ENCODE results near the gene PLCD3.

Gene PLCD3

DNA sequence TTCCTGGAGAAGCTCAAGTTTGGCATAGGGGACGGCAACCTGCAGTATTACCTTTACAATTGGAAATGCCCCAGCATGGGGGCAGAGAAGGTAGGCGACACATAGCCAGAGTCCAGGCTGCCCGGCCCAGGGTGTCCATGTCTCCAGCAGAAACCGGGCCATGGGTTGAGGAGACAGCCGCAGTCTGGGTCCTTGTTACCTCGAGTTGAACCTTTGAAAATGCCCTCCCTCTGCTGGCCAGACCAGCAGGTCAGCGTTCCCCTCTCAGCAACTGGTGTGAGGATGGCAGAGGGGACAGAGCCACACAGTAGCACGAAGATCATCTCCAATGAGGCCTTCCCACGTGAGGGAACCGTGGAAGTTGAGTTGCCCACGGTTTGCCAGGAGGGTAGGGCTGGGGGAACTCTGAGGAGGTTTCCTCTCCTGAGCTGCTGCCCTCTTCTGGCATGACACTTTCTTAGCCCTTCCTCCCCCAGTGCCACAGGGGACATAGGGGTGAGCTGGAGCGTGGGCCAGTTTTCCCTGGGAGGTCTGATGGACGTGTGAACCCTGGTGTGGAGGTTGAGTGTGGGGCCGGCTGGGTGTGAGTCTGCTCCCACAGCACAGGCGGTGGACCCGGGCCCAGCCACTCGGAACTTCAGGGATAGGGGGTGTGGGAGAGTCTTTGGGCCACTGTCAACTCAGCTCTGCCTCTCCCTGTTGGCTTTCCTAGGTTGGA is 27.2 kb downstream of the PLCD3 start:
- in situ Hi-C loops (cut with HindIII; ENCODE audit: low sequenced_read_pairs) = no loop called here

GRCh38 chr17:45104497-45104896 is 27.8 kb downstream of the PLCD3 start:
- in situ Hi-C loops (cut with HindIII; ENCODE audit: low sequenced_read_pairs) = no loop called here

DNA sequence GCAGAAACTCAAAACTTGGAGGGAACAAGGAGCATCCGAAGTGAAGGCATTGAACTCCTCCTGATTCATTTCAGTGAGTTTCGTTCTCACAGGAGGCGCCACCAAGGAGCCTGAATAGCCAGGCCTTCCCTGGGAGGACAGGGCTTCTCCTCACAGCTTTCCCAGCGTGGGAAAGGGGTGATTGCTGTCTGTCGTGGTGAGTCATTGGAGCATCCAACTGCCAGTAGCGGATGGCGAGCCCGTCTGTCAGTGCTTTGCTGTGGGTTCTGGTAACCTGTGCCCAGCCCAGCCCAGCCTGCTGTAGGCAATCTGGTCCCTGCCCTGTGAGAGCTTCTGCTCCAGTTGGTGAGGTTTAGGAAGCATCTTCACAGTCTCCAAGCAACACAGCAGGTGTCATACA is 28.3 kb downstream of the PLCD3 start:
- in situ Hi-C loops (cut with HindIII; ENCODE audit: low sequenced_read_pairs) = no loop called here

GRCh38 chr17:45103269-45103795 is 29.0 kb downstream of the PLCD3 start:
- in situ Hi-C loops (cut with HindIII; ENCODE audit: low sequenced_read_pairs) = no loop called here

DNA sequence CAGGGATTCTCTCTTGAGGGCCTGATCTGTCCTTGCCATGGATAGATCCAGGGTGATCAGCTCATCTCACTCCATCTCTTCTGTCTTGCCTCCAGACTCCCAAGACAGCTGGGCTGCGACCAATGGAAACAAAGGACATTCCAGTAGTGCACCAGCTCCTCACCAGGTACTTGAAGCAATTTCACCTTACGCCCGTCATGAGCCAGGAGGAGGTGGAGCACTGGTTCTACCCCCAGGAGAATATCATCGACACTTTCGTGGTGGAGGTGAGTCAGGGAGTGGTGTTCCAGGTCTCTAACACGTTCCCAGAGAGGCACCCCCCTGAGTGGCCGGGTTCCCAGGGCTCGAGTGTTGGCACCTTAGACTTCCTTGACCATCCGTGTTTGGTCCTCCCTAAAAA is 29.5 kb downstream of the PLCD3 start:
- in situ Hi-C loops (cut with HindIII; ENCODE audit: low sequenced_read_pairs) = no loop called here

- in situ Hi-C loops (cut with HindIII; ENCODE audit: low sequenced_read_pairs) = no loop called here
Observed at GRCh38 chr17:45101883-45102811, 30.2 kb downstream of the PLCD3 start.

GRCh38 chr17:45101546-45101882 is 30.8 kb downstream of the PLCD3 start:
- in situ Hi-C loops (cut with HindIII; ENCODE audit: low sequenced_read_pairs) = no loop called here

DNA sequence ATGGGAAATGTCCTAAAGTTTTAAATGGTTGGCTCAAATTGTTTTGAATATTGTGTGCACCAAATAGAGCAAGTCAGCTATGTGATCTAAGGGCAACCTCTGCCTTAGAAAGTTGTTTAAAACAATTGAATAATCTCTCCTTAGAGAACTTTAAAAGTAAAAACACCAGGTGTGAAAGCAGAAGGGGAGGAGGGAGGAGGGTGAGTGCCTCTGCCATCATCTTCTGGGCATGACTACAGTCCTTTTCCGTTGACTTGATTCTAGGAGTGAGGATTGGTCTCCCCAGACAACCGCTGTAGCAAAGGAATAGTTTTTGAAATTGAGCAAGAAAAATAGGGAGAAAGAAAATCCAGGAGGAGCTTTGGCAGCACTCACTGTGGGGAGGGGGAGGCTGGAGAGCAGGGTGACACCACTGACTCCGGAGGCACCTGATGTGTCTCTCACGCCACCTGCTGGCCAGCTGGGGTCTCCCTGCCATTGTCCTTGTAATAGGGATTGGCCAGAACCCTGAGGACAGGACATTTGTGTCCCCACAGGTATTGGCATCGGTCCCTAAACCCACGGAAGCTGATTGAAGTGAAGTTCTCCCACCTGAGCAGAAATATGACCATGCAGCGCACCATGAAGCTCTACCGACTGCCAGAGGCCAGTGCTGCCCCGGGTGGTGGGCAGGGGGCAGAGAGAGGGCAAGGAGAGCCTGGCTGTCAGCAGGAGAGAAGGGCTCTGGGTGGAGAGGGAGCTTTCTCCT is 33.3 kb downstream of the PLCD3 start:
- in situ Hi-C loops (cut with HindIII; ENCODE audit: low sequenced_read_pairs) = no loop called here

DNA sequence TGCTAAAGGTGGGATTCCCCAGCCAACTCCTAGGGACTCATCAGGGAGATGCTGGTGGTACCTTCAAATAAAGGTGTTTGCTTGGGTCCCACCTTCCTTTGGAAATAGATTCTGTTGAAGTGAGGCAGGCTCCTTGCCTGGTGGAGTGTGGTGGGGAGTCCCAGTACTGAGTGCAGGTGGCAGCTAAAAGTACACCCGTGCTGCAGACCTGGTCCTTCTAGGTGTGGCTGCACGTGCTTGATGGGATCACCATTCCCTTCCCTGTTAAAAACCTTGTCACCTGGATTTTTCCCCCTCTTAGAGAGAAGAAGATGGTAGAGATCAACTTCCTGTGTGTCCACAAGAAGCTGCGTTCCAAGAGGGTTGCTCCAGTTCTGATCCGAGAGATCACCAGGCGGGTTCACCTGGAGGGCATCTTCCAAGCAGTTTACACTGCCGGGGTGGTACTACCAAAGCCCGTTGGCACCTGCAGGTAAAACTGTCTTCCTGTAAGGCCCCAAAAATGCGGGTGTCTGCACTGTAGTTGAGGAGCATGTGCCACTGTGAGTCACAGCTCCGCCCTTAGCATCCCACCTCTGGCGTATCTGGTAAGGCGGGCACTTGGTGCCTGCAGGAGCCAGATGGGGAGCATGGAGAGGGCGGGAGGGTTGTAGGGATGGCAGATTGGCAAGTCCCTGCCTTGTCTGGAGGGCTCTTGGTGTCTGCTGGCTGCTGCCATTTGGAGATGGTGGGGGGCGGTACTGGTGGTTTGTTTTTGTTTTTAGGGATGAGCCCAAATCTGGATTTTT is 34.0 kb downstream of the PLCD3 start:
- in situ Hi-C loops (cut with HindIII; ENCODE audit: low sequenced_read_pairs) = no loop called here

GRCh38 chr17:45096926-45097325 is 35.4 kb downstream of the PLCD3 start:
- in situ Hi-C loops (cut with HindIII; ENCODE audit: low sequenced_read_pairs) = no loop called here

- in situ Hi-C loops (cut with HindIII; ENCODE audit: low sequenced_read_pairs) = no loop called here
Observed at GRCh38 chr17:45096141-45096540, 36.2 kb downstream of the PLCD3 start.

GRCh38 chr17:45093444-45094110 is 38.7 kb downstream of the PLCD3 start:
- in situ Hi-C loops (cut with HindIII; ENCODE audit: low sequenced_read_pairs) = no loop called here

GRCh38 chr17:45092911-45093430 is 39.3 kb downstream of the PLCD3 start:
- in situ Hi-C loops (cut with HindIII; ENCODE audit: low sequenced_read_pairs) = no loop called here

- in situ Hi-C loops (cut with HindIII; ENCODE audit: low sequenced_read_pairs) = no loop called here
Observed at GRCh38 chr17:45091778-45092425, 40.4 kb downstream of the PLCD3 start.

DNA sequence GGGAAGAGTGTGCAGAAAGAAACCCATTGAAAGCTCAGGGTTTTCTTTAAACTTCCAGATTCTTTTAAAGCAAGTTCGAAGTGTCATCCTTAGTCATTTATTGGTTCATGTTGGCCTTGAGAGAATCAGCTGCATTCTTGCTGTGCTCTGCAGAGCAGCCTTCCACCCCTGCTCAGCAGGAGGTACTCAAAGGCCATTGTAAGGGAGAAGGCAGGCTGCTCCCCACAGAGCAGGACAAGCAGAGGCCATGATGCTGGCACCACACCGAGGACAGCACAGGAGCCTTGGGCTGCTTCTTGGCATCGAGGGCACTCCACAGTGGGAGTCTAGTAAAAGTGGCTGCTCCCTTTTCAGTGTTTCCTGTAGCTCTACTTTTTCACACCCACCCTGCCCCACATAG is 41.6 kb downstream of the PLCD3 start:
- in situ Hi-C loops (cut with HindIII; ENCODE audit: low sequenced_read_pairs) = no loop called here

DNA sequence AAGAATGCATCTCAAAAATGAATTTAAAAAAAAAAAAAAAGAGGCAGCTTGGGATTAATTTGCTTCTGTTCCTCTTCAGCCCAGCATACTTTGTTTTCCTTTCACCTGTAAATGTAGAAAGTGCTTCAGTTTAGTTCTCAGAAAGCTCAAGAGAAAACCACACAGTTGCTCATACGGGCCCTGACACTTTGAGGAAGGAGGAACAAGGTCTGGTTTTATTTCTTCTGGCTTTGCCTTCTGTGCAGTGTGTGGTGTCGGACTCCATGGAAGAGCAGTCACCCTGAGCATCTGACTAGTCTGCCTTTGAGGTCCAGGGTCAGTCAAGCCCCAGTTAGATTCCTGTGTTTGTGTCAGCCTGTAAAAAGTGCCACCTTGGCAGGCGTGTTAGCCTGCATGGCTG is 43.6 kb downstream of the PLCD3 start:
- in situ Hi-C loops (cut with HindIII; ENCODE audit: low sequenced_read_pairs) = no loop called here

DNA sequence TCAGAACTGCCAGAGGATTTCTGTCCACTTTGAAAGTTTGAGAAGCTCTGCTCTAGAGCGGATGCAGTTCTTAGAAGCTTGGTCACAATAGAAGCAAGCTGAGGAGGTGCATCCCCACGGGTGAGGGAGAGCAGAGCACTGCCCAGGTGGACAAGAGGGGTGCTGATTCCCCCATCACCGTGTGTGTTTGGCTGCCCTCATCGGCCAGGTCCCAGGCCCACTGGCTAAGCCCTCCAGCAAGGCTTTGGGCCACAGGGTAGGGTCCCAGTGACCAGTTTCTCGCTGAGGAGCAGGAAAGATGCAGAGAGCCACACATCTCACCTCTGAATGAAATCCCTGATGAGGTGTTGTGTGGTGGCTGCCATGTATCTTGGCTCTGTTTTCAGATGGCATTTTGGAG is 44.3 kb downstream of the PLCD3 start:
- in situ Hi-C loops (cut with HindIII; ENCODE audit: low sequenced_read_pairs) = no loop called here

DNA sequence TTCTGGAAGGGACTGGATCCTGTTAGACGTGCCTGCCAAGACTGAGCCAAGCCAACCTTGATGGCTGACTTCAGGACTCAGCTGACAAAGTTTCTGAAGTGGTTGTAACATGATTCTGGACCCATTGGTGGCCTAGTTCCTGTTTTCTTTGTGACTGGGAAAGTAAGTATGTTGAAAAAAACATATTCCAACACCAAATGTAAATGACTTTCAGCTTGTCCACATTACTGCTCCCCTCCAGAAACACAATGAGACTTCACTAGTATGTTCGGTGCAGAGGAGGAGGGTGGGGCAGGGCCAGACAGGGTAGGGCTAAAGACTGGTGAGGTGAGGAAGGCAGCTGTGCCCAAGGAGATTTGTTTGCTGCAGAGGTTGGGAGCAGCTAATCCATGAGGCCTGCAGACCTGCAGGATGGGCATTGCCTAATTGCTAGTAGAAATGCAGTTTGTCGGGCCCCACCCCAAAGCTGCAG is 44.8 kb downstream of the PLCD3 start:
- in situ Hi-C loops (cut with HindIII; ENCODE audit: low sequenced_read_pairs) = no loop called here

GRCh38 chr17:45086865-45087503 is 45.3 kb downstream of the PLCD3 start:
- in situ Hi-C loops (cut with HindIII; ENCODE audit: low sequenced_read_pairs) = no loop called here

Measured in endothelial cell of hepatic sinusoid (primary cell).